C4-2B (cell line): Measurements from ENCODE around the gene SLC2A9.

Experiments used
- H3K27ac ChIP-seq: fragments of 450-650 bp; 2 replicates; pipeline ENCODE4 v1.5.1; 2017
- CTCF ChIP-seq: fragments of 450-650 bp; conservative IDR thresholded peaks from 2 replicates; pipeline ENCODE4 v1.5.1; 2017; ENCODE audit warnings: mild to moderate bottlenecking
- ZFX ChIP-seq: fragments of 450-650 bp; IDR thresholded peaks from 2 replicates; pipeline ENCODE4 v1.6.1; 2017

Gene SLC2A9

DNA sequence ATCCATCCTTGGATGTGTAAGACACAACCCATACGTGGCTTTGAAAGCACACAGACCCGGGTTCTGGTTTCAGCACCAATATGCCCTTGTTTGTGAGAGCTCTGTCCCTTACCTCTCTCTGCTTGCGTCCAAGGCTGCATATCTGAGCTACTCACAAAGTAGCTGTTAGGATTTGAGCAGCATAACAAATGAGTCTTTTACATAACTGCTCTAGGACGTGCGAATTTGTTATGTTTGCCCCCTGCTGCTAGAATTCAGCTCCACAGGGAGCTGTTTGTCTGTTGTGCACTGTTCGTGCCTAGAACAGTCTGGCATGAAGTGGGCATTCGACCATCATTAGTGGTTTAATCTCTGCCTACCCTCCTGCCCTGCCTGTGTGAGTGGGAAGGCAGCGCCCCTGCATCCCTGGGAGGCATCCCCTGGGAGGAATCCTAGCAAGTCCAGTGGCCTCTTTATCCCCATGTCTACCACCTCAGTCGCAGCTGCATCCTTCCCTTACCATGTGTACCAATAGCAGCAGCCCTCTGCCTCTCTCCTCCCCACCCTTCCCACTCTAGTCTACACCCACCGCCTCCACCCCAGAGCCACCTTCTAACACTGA, 42.1 kb downstream of the SLC2A9 start:
- TF ChIP-seq ZFX (no peak), CTCF (no peak)
- peak overlapping the region; percentile 37; the same call in 1 of the 2 replicates for H3K27ac ChIP-seq

GRCh38 chr4:9977518-9978031, 43.7 kb downstream of the SLC2A9 start:
- H3K27ac ChIP-seq = no peak overlapping the region
- TF ChIP-seq ZFX = no peak
- TF ChIP-seq CTCF = no peak

GRCh38 chr4:9976781-9977180, 44.5 kb downstream of the SLC2A9 start:
- TF ChIP-seq ZFX (no peak), CTCF (no peak)
- H3K27ac ChIP-seq = no peak overlapping the region

DNA sequence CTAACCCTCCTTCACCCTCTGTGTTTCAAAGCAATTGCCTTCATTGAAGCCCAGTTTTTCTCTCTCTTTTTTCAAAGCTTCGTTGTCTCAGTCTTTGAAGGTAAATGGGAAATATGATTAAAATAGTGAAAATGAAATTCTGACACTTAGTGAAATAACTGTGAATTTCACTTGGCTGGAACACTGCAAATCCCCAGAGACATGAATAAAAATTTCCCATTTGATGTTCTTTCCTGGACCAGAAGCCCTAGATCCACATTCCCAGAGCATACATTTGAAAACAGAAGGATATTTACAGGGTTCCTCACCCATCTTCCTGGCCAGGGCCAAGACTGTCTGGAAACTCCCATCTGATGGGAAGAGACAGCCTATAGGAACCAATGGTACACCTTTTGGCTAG, 45.0 kb downstream of the SLC2A9 start:
- no peak overlapping the region for H3K27ac ChIP-seq
- no peak for TF ChIP-seq CTCF
- TF ChIP-seq ZFX = no peak

GRCh38 chr4:9971711-9972110, 49.6 kb downstream of the SLC2A9 start:
- no peak overlapping the region for H3K27ac ChIP-seq

DNA sequence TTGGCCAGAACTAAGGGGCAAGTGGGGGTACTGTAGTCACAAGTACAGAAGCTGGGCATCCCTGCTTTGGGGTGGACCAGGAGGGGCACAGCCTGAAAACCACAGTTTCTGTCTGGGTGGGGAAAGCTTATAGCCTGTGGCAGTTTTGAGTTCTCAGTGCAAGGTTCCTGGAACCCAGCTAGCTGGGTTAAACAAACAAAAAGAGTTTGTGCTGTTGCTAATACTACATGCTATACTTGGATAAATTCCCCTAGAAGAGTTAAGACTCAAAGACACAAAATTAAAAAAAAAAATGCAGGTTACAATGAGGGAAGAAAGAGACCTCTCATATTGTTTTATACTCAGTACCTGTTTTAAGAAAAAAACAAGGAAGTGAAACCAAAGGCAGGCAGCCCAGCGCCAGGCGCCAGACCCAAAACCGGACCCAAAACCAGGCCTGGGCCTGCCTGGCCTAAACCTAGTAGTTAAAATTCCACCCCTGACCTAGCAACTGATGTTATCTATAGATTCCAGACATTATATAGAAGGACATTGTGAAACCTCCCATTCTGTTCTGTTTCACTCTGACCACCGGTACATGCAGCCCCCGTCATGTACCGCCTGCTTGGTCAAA, 50.8 kb downstream of the SLC2A9 start:
- TF ChIP-seq ZFX (no peak), CTCF (no peak)
- H3K27ac ChIP-seq = peak overlapping the region; percentile 71

More at GRCh38 chr4:9971711-9972110, 49.6 kb downstream of the SLC2A9 start:
- TF ChIP-seq ZFX (no peak), CTCF (no peak)

- peak overlapping the region; percentile 71 for H3K27ac ChIP-seq
- TF ChIP-seq ZFX (no peak), CTCF (no peak)
Measured at GRCh38 chr4:9969526-9970398, 51.5 kb downstream of the SLC2A9 start.
